Activated CD8-positive, alpha-beta memory T cell treated with anti-CD3 and anti-CD28 coated beads, Interleukin-2, amount 50 U/mL, for 24 hours (primary cell): ENCODE data around the gene HYDIN.

Experiments
- DNase-seq: peaks from one replicate; pipeline ENCODE4 v3.0.0-alpha.2; 2020; ENCODE audit errors: extremely low read depth

HYDIN gene

DNA sequence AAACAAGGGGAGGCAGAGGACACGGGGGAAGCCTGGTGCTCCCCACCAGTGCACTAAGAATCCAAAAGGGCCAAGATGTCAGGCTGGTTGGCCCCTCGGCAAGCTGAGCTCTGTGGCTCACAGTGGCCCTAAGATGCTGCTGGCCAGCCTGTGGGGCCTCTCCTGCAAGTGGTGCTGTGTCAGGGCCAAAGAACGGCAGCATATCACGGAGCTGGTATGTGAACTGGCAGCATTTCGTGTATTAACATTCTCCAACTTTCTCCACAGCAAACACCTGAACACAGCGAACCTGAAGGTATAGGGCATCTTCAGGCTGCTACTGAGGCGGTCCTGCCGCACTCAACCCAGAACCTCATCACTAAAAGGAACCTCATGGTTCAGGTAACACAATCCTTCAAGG, 464.3 kb downstream of the HYDIN start:
- no peak for DNase-seq

DNA sequence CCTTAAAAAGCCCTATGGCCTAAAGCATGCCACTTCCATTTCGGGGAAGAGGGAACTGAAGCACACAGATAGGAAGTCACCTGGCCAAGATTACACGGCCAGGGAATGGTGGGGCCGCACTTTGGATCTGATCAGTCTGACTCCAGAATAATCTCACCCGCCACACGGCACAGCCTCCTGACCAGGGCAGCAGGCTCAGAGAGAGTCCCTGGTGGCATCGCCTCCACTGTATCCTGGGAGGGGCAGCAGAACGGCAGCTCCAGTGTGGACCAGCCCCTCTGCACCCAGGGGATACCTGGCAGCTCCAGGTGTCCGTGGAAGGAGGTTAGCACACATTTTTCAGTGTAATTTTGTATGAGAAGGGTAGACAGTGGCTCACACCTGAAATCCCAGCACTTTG, 465.0 kb downstream of the HYDIN start:
- DNase-seq: no peak

DNA sequence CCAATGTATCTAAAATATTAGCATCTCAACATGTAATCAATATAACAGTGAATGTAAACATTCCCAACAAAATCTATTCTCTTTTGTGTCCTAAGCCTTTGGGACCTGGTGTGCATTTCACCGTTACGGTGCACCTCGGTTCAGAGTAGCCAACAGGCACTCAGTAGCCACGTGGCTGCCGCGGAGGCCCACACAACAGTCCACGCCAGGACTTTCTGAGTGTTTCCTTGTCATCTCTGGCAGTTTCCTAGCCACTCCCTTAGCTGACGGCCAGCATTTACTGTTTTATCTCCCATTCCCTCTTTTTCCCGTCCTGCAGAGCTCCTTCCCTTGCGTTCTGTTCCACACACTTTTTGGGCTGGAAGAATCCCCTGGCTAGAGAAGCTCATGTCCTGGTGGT, 465.9 kb downstream of the HYDIN start:
- DNase-seq: no peak

DNA sequence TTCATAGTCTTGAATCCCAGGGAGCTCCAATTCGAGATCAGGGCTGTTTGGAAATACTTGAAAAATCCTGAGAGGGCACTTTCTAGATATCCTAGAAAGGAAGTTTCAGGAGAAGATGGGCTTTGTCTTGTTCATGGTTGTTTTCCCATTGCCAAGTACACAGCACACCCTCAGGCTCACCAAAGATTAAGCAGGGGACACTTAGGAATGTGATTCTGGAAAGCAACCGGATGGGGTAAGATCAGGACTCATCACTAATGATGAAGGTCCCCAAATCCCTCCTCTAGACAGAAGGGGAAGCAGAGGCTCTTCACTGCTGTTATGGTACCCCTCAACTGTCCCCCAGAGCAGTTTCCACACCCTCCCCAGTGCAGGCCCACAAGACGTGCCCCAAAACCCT, 470.3 kb downstream of the HYDIN start:
- no peak for DNase-seq

DNA sequence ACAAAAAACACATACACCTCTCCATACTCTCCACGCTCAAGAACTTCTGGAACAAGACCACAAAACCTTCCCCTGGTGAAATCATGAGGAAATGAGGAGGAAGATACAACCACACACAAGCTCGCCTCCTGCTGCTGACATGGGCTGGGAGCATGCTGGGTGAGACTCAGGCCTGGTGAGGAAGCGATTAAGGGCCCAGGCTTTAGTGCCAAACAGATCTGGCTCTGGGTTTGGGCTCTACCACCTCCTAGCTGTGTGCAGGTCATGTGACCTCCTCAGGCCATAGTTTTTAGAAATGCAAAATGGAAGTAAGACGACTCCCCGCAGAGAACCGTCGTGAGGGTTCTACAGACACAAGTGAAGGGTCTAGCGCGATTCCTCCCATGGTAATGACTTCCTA, 470.9 kb downstream of the HYDIN start:
- no peak for DNase-seq

DNA sequence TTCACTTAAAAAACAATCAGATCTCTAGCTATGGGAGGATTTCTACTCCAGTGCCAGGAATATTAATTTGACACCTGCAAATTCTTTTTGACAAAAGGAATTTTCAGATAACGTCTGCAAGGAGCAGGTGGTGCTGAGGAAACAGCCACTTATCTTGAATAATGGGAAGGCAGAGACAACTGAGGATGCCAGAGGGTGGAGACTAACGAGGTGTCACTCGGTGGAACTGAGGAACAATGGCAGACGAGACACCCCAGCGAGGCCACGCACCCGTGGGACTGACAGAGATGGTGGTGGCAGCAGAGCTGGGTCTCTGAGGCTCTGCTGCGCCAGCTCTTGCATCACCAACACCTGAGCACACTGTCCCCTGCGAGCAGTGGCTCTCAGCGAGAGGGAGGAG, 471.7 kb downstream of the HYDIN start:
- no peak for DNase-seq
